SW480 (cell line): ENCODE data around the gene TMEM132E.
"Not testable (repeated sequence)": the region's sequence is repeated elsewhere in the genome, so short reads cannot be mapped to it uniquely, and the experiment has no call there.

Source experiments
- DNase-seq: peaks from one replicate; pipeline ENCODE4 v3.0.0-alpha.2; 2016; ENCODE audit warnings: low spot score

Gene TMEM132E

GRCh38 chr17:34579017-34579946, at the start of gene TMEM132E:
TSS of gene TMEM132E (plus strand) at chr17:34579582. CDS start at chr17:34581077, 1,495 bp downstream.
- peak; percentile 45 for DNase-seq

DNA sequence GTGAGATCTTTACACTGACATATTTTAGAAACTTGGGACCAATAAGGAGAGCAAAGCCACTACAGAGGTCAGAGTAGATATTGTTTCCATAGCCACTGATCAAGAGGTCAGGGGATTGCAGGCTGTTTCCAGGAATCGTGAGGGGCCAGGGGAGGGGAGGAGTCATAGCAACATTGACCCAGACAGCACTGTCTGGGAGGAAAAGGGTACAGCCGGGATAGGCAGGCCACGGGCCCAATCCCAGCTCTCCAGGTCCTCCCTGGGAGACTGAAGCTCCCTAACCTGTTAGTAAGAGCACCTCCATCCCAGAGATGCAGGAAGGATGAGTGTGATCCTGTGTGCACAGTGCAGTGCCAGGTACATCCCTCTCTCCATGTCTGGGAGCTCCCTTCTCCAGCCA, 48.5 kb upstream of the TMEM132E start:
- DNase-seq = no peak

- no peak for DNase-seq
These were observed 46.9 kb upstream of the TMEM132E start for GRCh38 chr17:34532281-34533065.

DNA sequence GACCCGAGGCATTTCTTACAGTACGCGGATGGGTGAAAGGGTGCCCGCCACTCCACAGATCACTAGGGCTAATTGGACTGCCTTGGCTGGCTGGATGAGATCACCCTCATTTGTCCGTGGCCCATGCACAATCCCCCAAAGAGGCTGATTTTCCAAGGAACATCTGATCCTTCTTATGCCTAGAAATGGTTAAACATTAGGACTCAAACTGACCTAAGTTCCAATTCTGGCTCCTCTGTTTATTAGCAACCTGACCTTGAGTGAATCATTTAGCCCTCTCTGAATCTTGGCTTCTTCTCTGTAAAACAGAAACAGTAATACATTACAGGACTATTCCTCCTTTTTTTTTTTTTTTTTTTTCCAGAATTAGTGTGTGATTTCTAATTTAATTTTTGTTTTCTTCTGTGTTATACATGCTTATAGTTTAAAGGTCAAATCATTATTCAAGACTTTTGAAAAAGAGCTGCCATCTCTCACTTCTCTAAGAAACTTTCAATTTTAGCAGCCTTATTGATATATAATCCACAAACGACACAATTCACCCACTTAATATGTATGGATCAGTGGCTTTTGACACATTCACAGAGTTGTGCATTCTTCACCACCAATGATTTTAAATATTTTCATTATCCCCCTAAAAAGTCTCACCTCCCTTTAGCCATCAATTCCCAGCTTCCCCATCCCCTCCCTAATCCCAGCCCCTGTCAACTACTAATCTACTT, 45.4 kb upstream of the TMEM132E start:
- no peak for DNase-seq

- no peak for DNase-seq
These were observed 41.9 kb upstream of the TMEM132E start for GRCh38 chr17:34537445-34537844.

DNA sequence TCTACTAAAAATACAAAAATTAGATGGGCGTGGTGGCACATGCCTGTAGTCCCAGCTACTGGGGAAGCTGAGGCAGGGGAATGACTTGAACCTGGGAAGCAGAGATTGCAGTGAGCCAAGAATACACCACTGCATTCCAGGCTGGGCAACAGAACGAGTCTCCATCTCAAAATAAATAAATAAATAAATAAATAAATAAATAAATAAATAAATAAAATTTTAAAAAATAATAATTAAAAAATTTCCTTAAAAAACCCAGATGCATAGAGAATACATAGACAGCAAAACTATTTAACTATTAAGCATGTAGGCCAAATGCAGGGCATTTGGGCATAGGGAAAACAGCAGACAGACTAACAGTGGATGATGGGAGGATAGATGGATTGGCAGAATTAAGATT, 40.8 kb upstream of the TMEM132E start:
- not testable (repeated sequence) for DNase-seq

DNA sequence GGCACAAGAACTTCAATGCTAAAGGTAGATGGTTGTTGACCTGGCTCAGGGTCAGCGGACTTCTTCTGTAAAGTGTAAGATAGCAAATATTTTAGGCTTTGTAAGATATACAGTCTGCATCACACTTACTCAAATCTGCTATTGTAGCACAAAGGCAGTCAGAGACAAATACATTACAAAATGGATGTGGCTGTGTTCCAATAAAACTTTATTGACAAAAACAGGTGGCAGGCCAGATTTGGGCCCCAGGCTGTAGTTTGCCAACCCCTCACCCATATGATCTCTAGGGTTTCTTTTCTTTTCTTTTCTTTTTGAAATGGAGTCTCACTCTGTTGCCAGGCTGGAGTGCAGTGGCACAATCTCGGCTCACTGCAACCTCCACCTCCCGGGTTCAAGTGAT, 39.5 kb upstream of the TMEM132E start:
- no peak for DNase-seq

DNA sequence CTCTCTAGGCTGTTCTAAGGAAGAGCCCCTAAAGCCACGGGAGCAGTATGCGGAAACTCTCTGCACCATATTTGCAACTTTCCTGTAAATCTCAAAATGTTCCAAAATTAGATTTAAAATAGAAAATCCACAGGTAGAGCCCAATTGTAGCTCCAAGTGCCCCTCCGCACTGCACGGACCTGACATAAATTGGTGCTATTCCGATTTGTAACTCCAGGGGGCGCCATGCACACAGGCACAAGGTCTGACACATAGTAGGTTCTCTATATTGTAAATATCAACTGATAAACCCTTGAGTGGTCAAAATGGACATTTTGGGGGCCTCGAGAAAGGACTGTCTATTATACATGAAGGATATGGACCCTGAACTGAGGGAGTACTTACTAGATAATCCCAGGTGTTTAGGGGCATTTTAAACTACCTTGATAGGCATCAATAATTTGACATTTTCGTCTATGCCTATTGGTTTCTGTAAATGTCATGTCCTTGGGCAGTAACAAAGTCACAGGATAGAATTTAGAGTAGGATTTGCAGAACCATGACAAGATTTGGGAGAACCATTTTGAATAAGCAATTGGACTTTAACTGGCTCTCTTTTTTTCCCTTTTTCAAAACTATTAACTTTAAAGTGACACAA, 36.6 kb upstream of the TMEM132E start:
- no peak for DNase-seq

DNA sequence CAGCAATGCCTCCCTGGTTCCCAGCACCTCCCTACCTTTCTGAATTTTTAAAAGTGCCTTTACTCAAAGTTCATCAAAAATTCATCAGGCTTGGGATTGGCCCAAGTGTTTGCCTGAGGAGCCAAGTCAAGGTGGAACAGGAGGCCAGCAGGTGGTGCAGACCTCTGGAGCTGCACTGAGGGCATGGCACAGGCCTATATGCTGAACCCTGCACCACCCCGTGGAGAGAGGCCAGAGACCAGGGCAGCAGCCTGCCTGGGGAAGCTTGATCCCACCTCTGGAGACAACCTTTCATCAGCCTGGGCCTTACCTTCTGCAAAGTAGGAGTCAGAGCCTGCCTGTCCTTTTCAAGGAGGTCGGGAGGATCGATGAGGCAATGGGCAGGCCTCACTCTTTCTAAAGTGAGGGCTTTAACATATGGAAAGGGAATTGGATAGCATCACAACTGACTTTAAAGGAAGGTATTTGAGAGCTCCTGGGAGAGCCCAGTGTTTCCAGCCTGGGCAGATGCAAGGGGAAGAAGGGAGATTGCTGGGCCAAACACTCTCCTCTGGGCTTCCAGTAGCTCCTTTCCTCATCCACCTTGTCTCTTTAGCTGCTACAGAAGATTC, 31.8 kb upstream of the TMEM132E start:
- no peak for DNase-seq

GRCh38 chr17:34549966-34550365, 29.4 kb upstream of the TMEM132E start:
- no peak for DNase-seq

DNA sequence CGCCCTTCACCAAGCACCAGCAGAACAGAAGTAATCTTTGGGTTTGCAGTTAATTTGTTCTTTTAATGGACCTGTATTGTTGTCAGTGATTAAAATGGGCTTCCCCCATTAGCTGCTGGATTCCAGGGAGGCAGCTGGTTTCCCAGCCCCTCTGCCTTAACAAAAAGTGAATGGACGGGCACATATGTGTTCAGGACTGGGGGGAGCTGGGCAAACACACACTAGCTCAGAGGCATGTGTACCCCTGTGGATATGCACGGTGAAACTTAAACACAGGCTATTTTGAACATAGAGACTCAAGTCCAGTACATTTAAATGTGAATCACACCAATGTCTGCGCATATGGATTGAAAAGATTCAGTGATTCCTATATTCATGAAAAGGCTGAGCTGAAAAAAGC, 25.5 kb upstream of the TMEM132E start:
- no peak for DNase-seq

GRCh38 chr17:34556384-34556783, 23.0 kb upstream of the TMEM132E start:
- no peak for DNase-seq

DNA sequence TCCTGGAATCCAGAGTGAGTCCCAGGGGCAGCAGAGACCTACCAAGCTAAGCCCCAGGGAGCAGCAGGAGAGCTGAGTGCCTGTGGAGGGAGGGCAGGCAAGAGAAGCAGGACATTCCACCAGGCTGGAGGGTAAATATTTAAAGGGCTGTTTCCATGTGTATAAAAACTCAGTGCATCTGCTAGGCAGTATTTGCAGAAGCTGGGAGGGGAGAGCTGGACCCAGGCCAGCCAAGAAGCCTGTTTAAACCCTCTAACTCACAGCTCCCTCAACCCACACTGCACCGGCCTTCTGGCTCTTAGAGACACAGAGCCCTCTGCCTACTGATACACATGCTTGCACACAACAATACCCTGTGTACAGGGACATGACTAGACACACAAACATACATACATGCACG, 22.5 kb upstream of the TMEM132E start:
- DNase-seq = no peak

DNA sequence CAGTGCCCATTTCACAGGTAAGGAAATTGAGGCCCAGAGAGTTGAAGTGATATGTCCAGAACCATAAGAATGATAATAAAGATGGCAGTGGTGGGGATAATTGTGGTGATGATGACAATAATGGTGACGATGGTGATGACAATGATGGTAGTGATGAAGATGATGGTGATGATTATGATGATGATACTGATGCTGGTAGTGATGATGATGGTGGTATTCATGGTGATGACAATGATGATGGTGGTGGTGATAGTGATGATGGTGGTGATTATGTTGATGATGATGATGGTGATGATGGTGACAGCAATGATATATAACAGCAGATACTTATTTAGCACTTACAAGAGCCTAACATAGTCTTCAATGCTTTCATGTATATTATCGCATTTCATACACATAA, 18.1 kb upstream of the TMEM132E start:
- DNase-seq = no peak

DNA sequence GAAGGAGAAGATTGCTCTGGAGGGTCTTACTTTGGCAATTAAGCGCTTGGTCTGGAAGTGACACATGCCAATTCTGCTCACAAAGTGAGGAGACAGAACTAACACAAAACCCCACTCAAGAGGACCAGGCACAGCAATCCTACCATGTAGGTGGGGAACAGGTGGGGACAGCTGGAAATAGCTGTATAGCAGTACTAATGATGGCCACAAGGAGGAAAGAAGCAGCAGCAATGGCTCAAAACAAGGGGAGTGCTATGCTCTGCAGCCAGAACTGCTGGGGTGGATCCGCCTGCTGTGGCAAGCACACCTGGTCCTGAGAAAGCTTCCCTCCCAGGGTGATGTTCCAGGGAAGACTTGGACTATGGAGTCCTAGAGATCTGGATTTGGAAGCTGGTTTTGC, 17.0 kb upstream of the TMEM132E start:
- DNase-seq = peak; percentile 41

GRCh38 chr17:34565713-34566112, 13.7 kb upstream of the TMEM132E start:
- no peak for DNase-seq

DNA sequence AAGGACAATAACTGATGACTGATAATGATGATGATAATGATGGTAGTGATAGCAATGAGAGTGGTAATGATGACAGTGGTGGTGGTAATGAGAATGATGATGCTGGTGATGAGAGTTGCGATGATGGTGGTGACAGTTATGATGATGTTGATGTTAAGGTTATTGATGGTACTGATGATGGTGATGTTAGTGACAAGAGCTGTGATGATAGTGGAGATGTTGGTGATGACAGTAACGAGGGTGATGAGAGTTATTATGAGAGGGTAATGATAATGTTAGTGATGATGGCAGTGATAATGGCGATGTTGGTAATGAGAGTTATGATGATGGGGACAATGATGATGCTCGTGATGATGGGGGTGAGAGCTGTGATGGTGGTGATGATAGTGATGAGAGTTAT, 13.2 kb upstream of the TMEM132E start:
- no peak for DNase-seq

DNA sequence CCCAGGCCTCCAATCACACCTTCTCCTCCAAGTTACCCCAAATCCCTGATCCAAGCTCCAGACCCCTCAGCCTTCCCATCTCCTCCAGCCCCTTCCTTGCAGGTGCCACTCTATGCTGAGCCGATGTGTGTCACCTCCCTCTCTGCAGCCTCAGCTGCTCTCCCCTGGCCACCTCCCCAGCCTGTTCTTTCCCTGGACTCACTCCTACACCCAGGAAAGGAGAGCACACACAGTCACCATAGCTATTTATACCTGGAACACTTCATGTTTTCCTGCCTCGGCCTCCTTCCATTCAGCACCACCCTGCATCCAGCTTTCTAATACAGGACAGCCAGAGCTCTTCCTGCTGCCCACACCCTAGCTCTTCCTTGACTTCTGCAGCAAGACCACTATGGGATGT, 12.5 kb upstream of the TMEM132E start:
- no peak for DNase-seq

- peak; percentile 54 for DNase-seq
These were observed 11.5 kb upstream of the TMEM132E start for GRCh38 chr17:34567691-34568465.

- no peak for DNase-seq
These were observed 10.4 kb upstream of the TMEM132E start for GRCh38 chr17:34568953-34569352.

DNA sequence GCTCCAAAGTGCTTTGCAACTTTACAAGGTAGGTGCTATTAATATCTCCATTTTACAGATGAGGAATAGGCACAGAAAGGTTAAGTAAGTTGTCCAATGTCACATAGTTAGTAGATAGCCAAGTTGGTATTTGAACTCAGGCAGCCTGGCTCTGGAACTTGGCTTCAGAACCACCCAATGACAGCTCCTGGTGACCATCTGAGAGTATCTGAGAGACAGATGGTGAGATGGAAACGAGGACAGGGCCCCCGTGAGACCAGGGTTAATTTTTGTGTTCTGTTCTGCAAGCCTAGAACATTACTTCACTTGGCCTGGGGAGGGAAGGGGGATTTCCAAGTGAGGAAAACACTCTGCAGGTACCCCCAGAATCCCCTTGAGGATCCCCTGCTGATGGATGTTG, 9.8 kb upstream of the TMEM132E start:
- DNase-seq = no peak
